ENCODE measurements around the gene HDAC8. TPM values are rescaled to one million over a fixed set of nuclear protein-coding genes. Genes with fewer than 3 reads are reported as not detected.

HDAC8 gene
- total and polyA plus RNA-seq, 9 of the 15 experiments (the other 6 are each of a cell fraction or from before 2014, with no cell fraction given) = 18.9 to 53.8 (median 28.7) TPM

GRCh38 chrX:72465889-72466288 is 106.8 kb downstream of the HDAC8 start (continued):
- TF ChIP-seq ETV6 (IDR thresholded peaks at IDR 0.05; ENCODE audit: borderline replicate concordance in 1 of 2, low read depth in 2 of 2, low read length in 1 of 2) (no peak), ETV6 (CRISPR knock-in tag; IDR thresholded peaks at IDR 0.05; ENCODE audit: borderline replicate concordance) (no peak), CBX3 (IDR thresholded peaks at IDR 0.05; ENCODE audit: borderline replicate concordance in 1 of 2, low read length in 2 of 2) (no peak), NCOA6 (IDR thresholded peaks at IDR 0.05) (no peak), ARID1B (IDR thresholded peaks at IDR 0.05) (peak; percentile 62; the same call in 1 of the 2 replicates), STAG1 (CRISPR knock-in tag; IDR thresholded peaks at IDR 0.05; ENCODE audit: borderline replicate concordance) (no peak), NCOR1 (IDR thresholded peaks at IDR 0.05) (peak; percentile 10; the same call in 1 of the 2 replicates), CHD4 (IDR thresholded peaks at IDR 0.05; ENCODE audit: insufficient read depth, insufficient replicate concordance, low read depth, low read length, poor library complexity, severe bottlenecking) (no peak), EP300 (IDR thresholded peaks at IDR 0.05; ENCODE audit: low read length) (peak; percentile 34; the same call in 1 of the 2 replicates), GABPB2 (CRISPR knock-in tag; conservative IDR thresholded peaks at IDR 0.05) (no peak)
- TF ChIP-seq, protein P1, sequence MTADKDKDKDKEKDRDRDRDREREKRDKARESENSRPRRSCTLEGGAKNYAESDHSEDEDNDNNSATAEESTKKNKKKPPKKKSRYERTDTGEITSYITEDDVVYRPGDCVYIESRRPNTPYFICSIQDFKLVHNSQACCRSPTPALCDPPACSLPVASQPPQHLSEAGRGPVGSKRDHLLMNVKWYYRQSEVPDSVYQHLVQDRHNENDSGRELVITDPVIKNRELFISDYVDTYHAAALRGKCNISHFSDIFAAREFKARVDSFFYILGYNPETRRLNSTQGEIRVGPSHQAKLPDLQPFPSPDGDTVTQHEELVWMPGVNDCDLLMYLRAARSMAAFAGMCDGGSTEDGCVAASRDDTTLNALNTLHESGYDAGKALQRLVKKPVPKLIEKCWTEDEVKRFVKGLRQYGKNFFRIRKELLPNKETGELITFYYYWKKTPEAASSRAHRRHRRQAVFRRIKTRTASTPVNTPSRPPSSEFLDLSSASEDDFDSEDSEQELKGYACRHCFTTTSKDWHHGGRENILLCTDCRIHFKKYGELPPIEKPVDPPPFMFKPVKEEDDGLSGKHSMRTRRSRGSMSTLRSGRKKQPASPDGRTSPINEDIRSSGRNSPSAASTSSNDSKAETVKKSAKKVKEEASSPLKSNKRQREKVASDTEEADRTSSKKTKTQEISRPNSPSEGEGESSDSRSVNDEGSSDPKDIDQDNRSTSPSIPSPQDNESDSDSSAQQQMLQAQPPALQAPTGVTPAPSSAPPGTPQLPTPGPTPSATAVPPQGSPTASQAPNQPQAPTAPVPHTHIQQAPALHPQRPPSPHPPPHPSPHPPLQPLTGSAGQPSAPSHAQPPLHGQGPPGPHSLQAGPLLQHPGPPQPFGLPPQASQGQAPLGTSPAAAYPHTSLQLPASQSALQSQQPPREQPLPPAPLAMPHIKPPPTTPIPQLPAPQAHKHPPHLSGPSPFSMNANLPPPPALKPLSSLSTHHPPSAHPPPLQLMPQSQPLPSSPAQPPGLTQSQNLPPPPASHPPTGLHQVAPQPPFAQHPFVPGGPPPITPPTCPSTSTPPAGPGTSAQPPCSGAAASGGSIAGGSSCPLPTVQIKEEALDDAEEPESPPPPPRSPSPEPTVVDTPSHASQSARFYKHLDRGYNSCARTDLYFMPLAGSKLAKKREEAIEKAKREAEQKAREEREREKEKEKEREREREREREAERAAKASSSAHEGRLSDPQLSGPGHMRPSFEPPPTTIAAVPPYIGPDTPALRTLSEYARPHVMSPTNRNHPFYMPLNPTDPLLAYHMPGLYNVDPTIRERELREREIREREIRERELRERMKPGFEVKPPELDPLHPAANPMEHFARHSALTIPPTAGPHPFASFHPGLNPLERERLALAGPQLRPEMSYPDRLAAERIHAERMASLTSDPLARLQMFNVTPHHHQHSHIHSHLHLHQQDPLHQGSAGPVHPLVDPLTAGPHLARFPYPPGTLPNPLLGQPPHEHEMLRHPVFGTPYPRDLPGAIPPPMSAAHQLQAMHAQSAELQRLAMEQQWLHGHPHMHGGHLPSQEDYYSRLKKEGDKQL (CRISPR knock-in tag; IDR thresholded peaks at IDR 0.05; ENCODE audit: borderline replicate concordance) = no peak
